Measurements from ENCODE around the gene NXPH1.

GRCh38 chr7:8612584-8612983, 179.2 kb downstream of the NXPH1 start:
- TF ChIP-seq CTCF (IDR thresholded peaks at IDR 0.05) (no peak), NRF1 (IDR thresholded peaks at IDR 0.05; ENCODE audit: low read depth, low read length) (no peak), RAD21 (IDR thresholded peaks at IDR 0.05; ENCODE audit: low read length) (no peak), POLR2AphosphoS5 (IDR thresholded peaks at IDR 0.05; ENCODE audit: low read depth, low read length) (no peak), MXI1 (IDR thresholded peaks at IDR 0.05; ENCODE audit: low read depth, low read length) (no peak)
- TF ChIP-seq, protein P1, sequence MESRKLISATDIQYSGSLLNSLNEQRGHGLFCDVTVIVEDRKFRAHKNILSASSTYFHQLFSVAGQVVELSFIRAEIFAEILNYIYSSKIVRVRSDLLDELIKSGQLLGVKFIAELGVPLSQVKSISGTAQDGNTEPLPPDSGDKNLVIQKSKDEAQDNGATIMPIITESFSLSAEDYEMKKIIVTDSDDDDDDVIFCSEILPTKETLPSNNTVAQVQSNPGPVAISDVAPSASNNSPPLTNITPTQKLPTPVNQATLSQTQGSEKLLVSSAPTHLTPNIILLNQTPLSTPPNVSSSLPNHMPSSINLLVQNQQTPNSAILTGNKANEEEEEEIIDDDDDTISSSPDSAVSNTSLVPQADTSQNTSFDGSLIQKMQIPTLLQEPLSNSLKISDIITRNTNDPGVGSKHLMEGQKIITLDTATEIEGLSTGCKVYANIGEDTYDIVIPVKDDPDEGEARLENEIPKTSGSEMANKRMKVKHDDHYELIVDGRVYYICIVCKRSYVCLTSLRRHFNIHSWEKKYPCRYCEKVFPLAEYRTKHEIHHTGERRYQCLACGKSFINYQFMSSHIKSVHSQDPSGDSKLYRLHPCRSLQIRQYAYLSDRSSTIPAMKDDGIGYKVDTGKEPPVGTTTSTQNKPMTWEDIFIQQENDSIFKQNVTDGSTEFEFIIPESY (IDR thresholded peaks at IDR 0.05; ENCODE audit: borderline replicate concordance, low read depth) = no peak

All from SK-N-SH (cell line).